HG03066 (cell line): ENCODE results near the gene ATP8A1.

Experiments used
- ATAC-seq: cut with Tn5 transposase; IDR thresholded peaks from one replicate; pipeline ENCODE4 v1.9.1; 2021; ENCODE audit warnings: low read depth; ENCODE audit not compliant: unreplicated experiment

The ATP8A1 gene

DNA sequence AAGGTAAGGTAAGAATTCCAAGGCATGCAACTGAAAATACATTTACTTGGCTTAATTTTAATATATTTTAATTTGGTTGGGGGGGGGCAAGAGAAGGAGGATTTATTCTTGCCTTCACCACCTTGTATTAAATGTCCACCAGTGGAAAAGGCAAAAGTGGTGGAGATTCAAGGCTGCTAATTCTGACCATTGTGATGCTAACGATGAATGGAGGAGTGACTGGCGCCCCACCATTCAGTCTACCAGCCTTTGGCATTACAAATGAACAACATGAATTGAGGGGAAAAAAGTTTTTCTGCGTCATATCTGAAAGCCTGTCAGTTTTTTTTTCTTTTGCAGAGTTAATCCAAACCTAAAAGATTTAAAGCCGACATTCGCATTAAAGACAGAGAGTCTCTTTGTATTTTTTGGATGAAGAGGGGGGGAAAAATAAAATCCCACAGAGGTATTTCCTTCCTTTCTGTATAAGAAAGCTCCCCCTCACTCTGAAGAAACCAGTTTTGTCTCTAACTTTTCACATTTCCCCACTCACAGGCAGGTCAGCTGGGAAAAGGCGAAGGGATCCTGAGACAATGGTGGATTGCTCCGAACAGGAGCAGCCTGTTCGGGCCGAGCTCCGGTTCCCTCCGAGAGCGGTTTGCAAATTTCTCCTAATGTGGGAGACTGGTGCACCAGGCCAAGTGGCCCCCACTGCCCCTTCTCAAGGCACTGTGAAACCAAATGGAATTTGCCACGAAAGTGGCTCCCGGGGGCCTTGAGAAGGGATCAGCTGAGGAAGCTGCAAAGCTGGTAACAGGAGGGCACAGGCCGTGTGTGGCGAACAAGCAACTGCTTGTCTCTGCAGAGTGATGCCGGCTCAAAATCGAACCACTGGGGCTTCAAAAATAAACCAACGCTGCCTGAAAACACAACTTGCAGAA, 231.5 kb downstream of the ATP8A1 start:
- ATAC-seq, result no peak

DNA sequence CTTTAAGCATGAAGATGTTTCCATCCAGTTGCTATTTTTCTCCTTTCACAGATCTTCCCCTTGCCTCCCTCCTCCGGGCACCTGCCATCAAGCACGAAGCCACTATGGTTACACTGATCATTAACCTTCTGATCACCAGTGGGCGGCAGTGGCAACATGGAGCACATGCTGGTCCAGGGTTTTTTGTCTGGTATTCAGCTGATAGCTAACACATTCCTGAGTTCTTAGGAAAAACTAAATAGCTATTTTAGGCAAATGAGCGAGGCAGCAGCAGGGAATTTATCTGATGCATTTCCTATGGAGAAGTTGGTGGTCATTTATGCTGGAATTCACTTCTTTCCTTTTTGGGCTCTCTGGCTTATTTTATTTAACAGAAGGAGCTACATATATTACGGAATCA, 236.8 kb downstream of the ATP8A1 start:
- ATAC-seq, result no peak

DNA sequence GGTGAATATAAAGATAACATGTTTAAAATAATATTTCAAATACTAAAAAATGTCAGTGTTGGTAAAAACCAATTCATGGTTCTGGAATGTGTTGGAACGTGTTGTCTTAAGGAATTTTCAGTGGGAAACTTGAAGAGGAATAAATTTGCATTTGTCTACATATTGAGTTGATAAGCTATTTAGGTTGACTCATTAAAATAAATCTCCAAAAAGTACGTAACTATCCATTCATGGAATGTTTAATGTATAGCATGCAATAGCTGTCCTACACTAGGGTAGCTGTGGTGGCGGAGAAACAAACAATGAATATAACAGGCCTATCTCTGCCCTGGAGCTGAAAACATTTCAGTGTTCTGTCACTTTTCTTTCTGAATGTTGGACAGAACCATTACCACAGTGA, 239.4 kb downstream of the ATP8A1 start:
- ATAC-seq, result no peak

DNA sequence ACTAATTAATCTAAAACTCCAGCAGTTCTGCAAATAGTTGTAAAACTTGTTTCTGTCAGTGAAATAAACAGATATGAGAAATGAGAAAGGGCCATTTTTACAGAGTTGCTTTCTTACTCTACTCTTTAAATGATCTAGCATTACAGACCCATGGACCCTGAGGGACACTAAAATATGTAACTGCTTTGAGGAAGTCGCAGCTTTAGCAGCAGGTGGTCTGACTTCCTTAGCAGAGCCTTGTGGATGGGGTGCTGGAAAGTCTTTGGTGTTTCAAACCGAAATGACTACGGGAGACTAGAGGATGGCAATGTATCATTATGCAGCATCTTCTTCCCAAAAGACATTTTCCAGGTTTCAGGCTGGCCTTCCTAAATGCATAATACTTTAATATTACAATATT, 240.9 kb downstream of the ATP8A1 start:
- no peak for ATAC-seq

DNA sequence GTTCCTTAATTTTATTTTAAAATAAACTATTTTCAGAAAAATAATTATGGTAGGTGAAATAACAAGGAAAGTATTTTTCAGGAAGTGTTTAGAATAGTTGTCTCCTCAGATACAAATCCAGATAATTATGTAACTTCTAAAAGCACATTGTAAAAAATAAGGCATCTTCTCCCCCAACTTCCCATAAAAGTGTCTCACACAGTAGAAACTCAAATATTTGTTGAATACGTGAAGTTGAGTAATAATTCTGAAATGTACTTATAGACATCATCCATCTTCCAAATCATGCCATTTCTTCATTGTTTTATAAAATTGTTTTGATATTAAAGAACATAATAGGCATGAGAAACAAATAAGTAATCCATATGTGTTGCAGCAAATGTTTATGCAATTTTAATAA, 241.6 kb downstream of the ATP8A1 start:
- ATAC-seq, result no peak

DNA sequence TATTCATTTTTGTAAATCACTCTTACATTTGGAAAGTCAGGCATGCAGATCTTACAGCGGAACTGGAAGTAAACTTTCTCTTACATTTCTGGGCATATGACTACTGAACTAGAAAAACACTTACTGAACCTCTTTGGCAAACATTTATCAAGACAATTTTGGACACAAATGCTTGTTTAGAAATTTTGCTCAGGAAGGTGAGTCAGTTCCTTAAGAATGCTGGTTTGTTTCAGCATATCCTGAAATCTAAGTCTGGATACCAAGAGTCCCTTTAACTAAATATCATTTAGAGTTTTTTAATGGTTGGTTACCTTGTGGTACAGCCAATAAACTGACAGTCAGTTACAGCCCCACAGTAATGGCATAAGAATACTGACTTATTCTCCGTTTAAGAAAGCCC, 244.7 kb downstream of the ATP8A1 start:
- ATAC-seq, result no peak

DNA sequence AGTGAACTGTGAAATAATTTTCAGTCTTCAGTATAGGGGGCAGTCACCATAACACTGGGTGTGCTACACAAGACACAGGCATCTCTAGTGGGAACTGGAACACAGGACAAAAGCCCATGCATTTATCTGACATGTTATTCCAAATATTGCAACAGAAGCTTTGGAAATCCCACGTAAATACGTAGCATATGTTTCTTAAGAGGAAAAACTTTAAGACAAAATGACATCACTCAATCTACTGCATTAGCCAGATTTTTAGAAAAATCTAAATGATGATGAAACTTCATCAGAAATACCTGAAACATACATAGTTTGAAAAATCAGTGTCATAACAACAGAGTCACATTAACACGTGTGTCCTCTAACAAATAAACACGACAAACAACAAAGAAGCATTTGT, 245.1 kb downstream of the ATP8A1 start:
- ATAC-seq, result no peak

DNA sequence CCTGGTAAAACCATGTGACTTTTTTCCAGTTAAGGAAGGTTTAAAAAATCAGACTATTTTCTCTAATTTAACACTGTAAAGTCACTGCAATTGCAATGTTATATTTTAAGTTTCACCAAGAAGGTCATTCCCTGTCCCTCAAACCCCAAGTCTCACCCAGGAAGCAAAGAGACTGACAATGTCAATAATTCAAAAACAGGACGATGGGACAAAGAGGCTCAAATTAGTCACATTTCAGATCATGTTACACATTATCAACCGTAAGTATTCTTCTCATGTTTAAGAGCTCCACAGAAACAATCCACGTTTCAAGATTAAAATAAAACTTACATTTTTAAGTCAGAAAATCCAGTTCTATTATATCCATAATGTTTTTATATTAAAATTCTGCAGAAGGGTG, 246.5 kb downstream of the ATP8A1 start:
- no peak for ATAC-seq

DNA sequence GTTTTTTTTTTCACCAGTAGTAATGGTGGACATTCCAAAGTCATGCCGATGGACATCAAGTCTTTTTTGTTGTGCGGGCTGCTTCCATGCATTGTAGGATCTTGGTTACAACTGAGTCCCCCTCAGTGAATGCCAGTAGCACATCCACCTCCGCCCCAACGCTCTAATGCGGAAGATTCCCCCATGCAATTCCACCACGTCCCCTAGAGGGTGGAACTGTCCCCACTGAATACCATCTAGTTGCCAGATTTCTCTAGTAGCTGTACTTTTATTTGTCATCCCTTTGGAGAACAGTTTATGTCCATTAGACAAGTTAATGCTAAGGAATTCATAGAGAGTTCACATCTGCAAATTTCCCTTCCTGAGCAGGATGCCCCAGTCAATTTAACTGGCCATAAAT, 252.9 kb downstream of the ATP8A1 start:
- ATAC-seq, result no peak

DNA sequence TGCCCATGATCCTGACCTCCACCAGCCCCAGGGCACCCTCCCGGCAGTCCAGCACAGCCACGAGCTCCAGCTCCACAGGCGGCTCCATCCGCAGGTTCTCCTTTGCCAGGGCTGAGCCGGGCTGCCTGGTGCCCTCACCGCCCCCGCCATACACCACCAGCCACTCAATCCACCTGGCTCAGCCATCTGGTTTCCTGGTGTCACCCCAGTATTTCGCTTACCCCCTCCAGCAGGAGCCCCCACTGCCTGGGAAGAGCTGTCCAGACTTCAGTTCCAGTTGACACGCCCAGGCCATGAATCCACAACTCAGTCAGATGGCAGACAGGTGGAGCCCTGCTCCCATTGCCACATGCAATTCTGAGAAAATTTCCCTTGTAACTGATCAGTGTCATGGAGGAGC, 255.7 kb downstream of the ATP8A1 start:
- ATAC-seq, result no peak

DNA sequence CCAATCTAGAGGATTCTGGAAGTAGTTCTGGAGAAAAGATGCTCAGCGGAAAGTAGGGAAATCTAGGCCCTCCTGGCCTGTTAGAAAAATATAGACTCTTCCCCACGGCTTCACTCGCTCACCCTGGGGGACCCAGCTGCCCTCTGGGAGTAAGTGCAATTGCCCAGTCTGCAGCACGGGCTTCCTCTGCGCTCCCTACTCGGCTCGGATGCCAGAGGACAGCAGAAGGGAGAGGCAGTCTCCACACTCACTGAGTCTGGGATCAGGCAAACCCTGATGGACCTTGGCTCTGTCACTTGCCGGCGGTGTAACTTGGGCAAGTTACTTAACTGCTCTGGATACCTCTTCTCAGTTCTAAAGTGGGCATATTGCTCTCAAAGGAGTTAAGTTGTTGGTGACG, 257.5 kb downstream of the ATP8A1 start:
- no peak for ATAC-seq

DNA sequence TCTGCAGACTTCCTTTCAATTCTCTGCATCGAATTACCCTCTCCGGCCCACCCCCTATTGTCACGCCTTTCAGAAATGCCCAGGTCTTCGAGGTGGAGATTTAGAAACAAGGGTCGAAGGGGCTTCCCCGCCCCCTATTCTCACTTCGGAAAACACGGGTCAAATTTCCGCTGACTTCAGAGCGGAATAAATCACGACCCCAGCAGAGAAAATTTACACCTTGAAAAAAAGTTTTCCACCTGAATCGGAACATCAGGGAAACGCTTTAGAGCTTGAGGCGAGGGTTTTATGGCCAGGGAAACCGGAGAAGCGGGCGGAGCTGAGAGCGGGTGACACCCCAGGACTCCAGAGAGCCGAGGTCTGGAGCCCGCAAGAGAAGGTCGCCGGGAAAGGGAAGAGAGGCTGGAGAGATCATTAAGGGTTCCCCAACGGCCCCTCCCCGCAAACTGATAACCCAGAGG, 258.0 kb downstream of the ATP8A1 start:
- ATAC-seq, result no peak

DNA sequence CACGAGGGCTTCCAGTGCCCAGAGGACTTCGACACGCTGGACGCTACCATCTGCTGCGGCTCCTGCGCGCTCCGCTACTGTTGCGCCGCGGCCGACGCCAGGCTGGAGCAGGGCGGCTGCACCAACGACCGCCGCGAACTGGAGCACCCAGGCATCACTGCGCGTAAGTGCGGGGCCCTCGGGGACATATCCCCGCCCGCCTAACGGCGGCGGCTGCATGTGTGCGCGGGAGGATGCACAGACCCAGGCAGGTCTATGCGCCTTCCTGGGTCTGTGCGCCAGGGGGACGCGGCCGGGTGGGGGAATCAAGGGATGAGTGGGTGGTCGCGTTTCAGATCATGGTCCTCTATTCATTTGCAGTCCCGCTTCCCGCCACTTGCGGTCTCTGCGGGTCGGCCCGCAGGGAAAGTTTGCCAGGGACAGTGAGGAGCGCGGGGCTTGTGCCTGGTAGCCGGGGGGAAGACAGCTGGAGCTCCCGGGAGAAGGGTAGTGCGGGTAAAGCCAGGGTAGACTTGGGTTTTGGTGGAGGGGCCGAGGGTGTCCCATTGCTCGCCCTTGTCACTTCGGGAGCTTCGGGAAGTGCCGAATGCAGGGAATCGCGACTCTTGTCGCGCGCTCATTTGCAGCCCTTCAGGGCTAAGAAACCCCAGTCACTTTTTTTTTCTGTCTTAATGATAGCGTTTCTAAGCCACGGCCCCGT, 258.6 kb downstream of the ATP8A1 start:
- peak; percentile 36 for ATAC-seq

DNA sequence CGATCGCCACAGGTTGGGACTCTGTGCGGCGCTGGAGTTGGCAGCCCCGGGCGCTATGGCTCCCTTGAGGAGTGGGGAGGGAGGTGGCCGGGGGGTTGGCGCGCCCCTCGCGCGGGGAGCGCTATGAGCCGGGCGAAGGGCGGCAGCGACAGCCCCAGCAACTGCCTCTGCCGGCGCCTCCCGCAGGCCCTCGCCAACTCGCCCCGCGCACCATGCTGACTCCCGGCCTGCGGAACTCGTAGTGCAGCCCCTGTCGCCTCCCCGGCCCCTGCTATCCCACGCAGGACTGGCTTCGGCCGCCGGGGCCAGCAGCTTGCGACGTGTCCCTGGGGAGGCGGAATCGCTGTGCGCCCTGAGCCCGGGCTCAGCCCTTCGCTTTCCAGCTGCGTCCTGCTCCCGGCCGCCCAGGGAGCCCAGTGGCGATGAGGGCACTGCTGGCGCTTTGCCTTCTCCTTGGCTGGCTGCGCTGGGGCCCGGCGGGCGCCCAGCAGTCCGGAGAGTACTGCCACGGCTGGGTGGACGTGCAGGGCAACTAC, 259.2 kb downstream of the ATP8A1 start:
- ATAC-seq, result peak; percentile 41

DNA sequence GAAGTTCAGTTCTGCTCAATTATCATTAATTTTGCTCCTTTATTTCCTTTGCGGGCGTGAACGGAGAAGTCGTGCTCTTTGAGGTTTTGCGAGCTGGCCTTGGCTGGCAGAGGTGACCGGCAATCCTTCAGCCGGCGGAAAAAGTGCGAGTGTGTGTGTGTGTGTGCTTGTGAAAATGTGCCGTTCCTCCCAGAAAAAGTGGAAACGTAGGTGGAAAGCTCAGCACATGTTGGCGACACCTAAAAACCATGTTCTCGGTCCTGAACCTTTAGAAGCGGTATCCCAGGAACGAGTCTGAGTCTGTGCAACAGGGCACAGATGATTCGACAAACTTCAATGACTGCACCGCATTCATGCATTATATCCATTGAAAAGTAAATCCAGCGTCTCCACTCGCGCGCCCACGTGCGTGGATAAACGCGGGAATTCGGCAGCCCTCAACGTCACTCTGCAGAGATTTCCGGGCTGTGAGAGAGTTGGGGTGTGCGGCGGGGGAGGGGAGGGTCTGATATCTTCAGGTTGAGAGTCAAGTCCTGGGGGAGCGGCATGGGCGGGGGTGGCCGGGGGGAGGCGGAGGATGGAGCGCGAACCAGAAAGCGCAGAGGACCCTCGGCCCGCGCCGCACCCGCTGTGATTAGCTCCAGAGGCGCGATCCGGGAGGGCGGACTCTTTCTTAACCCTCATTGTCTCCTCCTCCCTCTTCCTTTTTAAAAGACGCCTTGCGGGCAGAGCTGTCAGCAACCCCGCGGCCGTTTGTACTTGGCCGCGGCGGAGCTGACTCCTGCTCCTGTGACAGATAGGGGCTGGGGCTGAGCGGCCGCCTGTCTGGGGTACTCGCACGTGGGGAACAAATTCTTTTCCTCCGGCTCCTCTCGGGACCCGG, 259.9 kb downstream of the ATP8A1 start, which contains the start of gene SHISA3:
SHISA3 (plus strand) TSS at position 737 of the 883 bp plus-strand sequence. CDS start 569 bp downstream, outside the sequence.
- peak; percentile 38 for ATAC-seq

DNA sequence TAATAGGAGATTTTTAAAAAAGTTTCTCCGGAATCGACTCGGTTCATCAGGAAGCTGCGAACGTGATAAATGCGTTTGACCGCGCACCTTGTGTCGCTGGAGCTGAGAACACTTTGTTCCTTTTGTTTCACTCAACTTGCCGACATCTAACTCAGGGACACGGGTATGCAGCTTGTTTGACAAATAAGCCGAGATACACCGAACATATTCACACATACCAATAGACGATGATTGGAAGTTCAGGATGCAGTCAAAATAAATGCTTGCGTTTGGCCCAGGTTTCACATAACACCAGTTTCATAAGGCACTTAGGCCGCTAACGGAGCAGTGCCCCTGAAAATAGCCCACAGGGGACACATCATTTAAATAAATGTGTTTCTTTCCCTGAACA, 260.5 kb downstream of the ATP8A1 start:
- no peak for ATAC-seq

DNA sequence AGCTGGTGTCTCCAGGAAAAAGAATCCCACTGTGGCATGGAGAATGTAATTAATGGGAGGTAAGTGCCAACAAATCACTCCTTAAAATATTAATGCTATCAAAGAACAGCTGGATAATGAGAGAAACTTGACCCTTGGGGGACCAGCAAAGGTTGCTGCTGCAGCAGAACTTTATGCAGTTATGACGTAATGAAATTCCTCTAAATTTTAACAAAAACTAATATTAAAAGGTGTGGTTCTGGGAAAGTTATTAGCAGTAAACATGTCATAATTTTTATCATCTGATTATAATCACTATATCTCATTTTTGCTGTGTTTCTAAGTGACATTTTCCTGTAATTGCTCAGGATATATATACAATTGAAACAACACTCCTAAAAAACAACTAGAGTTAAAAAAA, 261.3 kb downstream of the ATP8A1 start:
- no peak for ATAC-seq

DNA sequence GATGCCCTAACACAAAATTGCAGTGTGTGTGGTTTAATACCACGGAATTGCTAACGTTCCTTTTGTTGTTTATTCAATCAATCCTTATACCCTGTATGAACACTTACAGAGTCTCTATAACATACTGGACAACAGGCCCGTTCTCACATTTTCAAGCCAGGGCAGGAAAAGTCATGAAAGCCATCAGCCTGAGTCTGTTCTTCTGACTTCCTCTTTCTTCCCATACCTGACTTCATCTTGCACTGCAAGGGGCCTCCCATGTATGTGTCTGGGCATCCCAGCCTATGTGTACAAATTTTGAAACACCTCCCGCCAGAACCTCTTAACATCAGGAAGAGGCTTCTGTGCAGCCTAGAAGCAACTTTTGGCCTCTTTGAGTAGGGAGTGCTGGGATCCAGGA, 264.5 kb downstream of the ATP8A1 start:
- ATAC-seq, result no peak

DNA sequence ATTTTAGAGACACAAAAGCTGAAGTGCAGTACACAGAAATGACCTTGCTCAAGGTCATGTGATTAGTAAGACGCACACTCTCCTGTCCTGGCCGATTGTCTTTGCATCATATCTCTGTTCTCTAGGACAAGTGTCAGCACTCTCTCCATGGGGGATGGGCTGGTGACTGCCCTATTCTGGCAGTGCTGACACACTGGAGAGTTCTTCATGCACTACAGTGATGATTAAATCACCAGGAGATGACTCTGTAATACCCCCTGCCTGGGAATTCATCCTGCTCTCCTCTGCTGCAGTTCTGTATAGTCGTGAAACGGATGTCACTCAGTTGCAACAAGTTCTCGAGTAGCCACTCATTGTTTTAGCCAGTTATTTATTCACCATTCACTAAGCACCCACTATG, 264.9 kb downstream of the ATP8A1 start:
- no peak for ATAC-seq

DNA sequence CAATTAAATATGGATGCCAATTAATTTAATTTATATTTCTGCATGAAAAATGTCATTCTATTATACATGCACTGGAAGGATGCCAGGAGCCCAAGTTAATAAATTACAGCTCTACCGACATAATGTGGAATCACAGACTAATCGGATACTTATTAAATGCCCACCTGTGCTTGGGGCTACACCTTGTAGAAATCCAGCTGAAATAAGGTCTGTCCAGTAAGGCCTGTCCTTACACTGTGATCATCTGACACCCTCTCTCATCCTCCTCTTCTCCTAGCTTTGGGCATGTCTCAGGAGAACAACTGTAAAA, 265.6 kb downstream of the ATP8A1 start:
- ATAC-seq, result no peak
